ENCODE measurements around the gene TMEM198.

- TF ChIP-seq CTCF (IDR thresholded peaks at IDR 0.05; ENCODE audit: extremely low read depth in 1 of 2, insufficient read depth in 1 of 2, low read depth in 1 of 2, low read length in 2 of 2) = no peak
- TF ChIP-seq POLR2A (IDR thresholded peaks at IDR 0.05; ENCODE audit: low read depth, low read length) = no peak
- TF ChIP-seq JUN (IDR thresholded peaks at IDR 0.05; ENCODE audit: borderline replicate concordance, insufficient read depth, insufficient read length, low read depth) = no peak
- TF ChIP-seq MAX (IDR thresholded peaks at IDR 0.05; ENCODE audit: insufficient read depth, insufficient read length) = no peak
These were observed 37.5 kb downstream of the TMEM198 start for GRCh38 chr2:219581346-219581745.
